OCI-LY3 (cell line): ENCODE measurements around the gene ATG9B.

Experiments
- EZH2phosphoT487 ChIP-seq: fragments of 200-600 bp; shearing (Covaris generic); IDR thresholded peaks from 2 replicates; pipeline ENCODE4 v1.6.1; 2018; ENCODE audit warnings: antibody characterized with exemption, mixed run types, low read depth
- TF ChIP-seq, protein P1 (sequence below): fragments of 200-600, 300-600 bp; sonication (generic); IDR thresholded peaks from 2 replicates; pipeline ENCODE4 v1.5.1; 2014; ENCODE audit warnings: antibody characterized with exemption, low read length, low read depth

DNA sequence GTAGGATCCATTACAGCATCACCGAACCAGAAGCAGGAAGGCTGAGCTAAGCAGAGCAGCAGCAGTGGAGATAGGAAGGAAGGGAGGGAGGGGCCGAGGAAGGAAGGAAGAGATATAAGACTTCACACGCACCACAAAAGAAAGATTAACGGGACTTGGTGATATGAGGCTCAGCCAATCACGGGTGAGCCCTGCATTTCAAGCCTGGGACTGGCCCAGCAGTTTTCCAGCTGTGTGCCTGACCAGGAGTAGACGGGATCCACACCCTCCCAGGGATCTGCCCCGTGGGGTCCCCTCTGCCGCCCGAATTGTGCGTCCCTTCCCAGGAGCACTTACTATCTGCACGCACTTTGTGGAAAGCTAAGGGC is 16.2 kb downstream of the ATG9B start:
- TF ChIP-seq, protein P1, sequence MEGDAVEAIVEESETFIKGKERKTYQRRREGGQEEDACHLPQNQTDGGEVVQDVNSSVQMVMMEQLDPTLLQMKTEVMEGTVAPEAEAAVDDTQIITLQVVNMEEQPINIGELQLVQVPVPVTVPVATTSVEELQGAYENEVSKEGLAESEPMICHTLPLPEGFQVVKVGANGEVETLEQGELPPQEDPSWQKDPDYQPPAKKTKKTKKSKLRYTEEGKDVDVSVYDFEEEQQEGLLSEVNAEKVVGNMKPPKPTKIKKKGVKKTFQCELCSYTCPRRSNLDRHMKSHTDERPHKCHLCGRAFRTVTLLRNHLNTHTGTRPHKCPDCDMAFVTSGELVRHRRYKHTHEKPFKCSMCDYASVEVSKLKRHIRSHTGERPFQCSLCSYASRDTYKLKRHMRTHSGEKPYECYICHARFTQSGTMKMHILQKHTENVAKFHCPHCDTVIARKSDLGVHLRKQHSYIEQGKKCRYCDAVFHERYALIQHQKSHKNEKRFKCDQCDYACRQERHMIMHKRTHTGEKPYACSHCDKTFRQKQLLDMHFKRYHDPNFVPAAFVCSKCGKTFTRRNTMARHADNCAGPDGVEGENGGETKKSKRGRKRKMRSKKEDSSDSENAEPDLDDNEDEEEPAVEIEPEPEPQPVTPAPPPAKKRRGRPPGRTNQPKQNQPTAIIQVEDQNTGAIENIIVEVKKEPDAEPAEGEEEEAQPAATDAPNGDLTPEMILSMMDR = no peak
- no peak for TF ChIP-seq EZH2phosphoT487
